Measurements from ENCODE around the gene C1QA.
"Not testable (repeated sequence)": the region's sequence is repeated elsewhere in the genome, so short reads cannot be mapped to it uniquely, and the experiment has no call there.

The C1QA gene

GRCh38 chr1:22641906-22642636 is 5.6 kb downstream of the C1QA start:
- DNase-seq = peak; percentile 17

DNA sequence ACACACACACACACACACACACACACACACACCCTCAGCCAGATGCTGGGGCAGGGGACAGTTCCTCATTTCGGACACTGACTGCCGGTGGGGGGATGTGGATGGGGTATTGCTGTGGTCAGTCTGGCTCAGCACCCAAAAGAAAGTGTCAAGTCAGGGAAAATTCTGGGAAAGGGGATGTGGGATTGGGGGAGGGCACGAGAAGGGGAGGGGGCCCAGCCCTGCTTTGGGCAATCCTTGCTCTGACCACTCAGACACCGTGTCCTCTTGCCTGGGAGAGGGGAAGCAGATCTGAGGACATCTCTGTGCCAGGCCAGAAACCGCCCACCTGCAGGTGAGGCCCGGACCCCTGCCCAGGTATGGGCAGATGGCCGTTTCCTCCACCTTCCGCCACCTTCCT is 7.0 kb downstream of the C1QA start, which contains the start of gene C1QC:
C1QC (plus strand) TSS at position 253 of the 400 bp plus-strand sequence. CDS start 391 bp downstream, outside the sequence.
- no peak for DNase-seq

GRCh38 chr1:22643928-22644327 is 7.5 kb downstream of the C1QA start:
- DNase-seq = no peak

GRCh38 chr1:22645931-22646330 is 9.5 kb downstream of the C1QA start:
- no peak for DNase-seq

- no peak for DNase-seq
These were observed 10.0 kb downstream of the C1QA start for GRCh38 chr1:22646384-22646783.

GRCh38 chr1:22650089-22650693 is 13.8 kb downstream of the C1QA start:
- no peak for DNase-seq

- no peak for DNase-seq
These were observed 15.8 kb downstream of the C1QA start for GRCh38 chr1:22651941-22652856.

- no peak for DNase-seq
These were observed 16.5 kb downstream of the C1QA start, which contains the start of gene C1QB for GRCh38 chr1:22652881-22653316. C1QB (plus strand) TSS chr1:22653236; CDS start chr1:22659463, 6,227 bp downstream.

DNA sequence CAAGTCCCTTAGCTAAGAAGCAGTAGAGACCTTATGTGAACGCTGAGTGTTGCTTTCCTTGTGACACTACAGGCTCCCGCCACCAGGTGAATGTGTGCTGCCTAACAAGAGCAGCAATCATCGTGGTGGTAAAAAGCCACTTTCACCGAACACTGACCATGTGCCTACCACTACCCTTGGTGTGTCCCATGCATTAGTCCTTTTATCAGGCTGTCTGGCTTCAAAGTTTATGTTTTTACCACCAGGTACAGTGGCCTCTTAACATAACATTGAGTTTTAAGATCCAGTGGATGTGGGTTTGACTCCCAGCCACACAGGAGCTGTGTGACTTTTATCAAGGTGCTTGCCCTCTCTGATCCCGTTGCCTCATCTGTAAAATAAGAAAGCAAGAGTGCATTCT is 18.3 kb downstream of the C1QA start:
- DNase-seq = no peak

- DNase-seq = no peak
These were observed 22.1 kb downstream of the C1QA start for GRCh38 chr1:22658385-22659163.

- DNase-seq = no peak
These were observed 24.4 kb downstream of the C1QA start for GRCh38 chr1:22660716-22661241.

GRCh38 chr1:22661880-22662279 is 25.5 kb downstream of the C1QA start:
- DNase-seq = no peak

DNA sequence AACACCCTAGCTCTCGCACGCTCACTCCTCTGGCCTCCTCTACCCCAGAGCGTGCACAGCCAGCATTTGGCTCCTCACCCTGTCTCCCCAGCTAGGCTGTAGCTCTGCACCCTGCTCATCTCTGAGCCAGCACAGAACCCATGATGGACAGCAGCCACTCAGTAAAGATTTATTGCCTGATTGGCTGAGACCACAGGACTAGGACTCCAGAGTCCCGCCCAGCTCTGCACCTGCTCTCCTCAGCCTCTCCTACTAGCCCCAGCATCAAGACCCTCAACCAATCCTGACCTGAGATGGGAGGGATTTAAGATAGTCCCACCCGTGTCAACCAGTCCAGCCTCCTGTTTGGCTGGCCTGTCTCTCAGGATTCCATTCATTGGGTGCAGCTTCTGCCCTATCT is 25.9 kb downstream of the C1QA start:
- peak; percentile 25 for DNase-seq

GRCh38 chr1:22662986-22663408 is 26.6 kb downstream of the C1QA start:
- DNase-seq = no peak

DNA sequence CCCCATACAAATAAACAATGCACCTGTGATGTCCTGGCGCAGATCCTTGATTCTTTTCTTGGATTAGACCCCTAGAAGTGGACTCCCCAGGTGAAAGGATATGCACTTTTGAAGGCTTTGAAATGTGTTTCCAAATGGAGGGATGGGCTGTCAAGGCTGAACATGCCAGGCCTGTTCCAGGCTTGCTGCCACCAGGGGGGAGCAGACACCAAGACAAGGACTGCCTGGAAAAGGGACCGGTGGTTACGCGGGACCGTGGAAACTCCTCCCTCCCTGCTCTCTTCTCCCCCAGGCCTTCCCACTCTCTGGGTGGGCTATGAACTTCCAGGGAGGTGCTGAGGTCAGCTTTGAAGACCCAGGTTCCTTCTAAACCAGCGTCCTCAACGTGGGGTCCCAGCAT is 29.3 kb downstream of the C1QA start:
- no peak for DNase-seq

GRCh38 chr1:22666412-22666811 is 30.0 kb downstream of the C1QA start:
- no peak for DNase-seq

DNA sequence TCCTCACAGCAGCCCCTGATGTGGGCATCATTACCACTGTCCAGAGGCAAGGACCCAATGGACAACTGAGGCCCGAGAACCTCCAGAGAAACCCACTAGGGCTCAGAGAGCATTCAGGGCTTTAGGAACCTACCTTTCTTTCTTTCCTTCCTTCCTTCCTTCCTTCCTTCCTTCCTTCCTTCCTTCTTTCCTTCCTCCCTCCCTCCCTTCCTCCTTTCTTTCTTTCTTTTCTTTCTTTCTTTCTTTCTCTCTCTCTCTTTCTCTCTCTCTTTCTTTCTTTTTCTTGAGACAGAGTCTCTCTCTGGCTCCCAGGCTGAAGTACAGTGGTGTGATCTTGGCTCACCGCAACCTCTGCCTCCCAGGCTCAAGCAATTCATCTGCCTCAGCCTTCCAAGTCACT is 32.4 kb downstream of the C1QA start:
- DNase-seq = not testable (repeated sequence)

DNA sequence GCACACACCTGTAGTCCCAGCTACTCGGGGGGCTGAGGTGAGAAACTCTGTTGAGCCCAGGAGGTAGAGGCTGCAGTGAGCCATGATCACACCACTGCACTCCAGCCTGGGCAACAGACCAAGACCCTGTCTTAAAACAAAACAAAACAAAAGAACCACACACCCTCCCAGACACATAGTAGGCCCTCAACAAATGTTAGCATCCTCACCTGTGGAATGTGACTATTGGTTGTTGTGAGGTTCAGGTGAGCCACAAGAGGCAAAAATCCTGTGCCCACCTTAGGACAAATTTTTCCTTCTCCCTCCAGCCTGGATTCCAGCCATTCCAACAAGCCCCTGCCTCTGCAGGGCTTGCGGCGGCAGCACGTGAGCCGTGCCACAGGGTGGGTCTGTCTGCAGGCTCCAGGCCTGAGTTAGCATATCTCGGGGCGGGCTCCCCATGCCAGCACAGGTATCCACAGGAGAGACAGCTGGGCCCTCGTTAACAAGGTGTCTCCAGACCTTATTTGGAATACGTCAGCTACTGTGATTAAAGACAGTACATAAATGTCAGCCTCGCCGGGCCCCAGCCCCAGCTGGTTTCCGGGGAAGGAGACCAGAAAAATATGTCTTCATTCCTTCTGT is 34.0 kb downstream of the C1QA start:
- DNase-seq = no peak

GRCh38 chr1:22671999-22672398 is 35.6 kb downstream of the C1QA start:
- no peak for DNase-seq

- peak; percentile 32 for DNase-seq
These were observed 37.3 kb downstream of the C1QA start for GRCh38 chr1:22673486-22674409.

DNA sequence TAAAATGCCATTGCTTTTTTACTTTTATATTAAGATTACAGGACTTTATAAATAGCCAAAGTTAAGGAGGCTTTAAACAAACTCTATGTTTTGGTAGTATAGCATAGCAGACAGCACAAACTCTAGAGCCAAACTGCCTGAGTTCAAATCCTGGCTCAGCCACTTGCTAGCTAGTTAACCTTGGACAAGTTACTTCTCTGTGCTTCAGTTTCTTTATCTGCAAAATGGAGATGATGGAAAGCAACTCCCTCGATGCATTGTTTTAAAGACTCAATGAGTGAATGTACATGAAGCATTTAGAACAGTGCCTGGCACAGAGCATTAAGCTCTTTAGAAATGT is 38.0 kb downstream of the C1QA start:
- no peak for DNase-seq
